ENCODE measurements around the gene SLFN14. TPM values are rescaled to one million over a fixed set of nuclear protein-coding genes. Genes with fewer than 3 reads are reported as not detected.
"Not testable (repeated sequence)": the region's sequence is repeated elsewhere in the genome, so short reads cannot be mapped to it uniquely, and the experiment has no call there.

Gene SLFN14
- polyA plus RNA-seq, 1 experiment: not detected

DNA sequence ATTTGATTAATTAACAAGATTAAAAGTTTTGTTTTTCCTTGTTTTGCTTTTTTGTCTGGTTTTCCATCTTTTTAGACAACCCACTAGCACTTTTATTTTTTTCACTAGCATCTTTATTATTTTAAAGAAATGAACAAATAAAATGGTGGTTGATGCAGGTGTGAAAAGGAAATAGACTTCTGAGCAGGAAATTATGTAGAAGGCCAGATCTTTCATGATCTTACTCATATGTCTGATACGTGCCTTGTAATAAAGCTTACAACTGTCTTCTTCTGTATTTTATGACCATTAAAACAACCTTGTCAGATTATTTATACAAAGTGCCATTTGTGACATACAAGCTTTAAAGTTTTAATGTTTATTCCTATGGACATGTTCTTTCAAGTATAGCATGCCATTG lies 29.5 kb downstream of the SLFN14 start:
- TF ChIP-seq CTCF (IDR thresholded peaks at IDR 0.05; ENCODE audit: insufficient read depth, low read depth, low read length): no peak
- POLR2A ChIA-PET: interaction anchor here (0.7 kb wide), 1 partner anchor 22 kb away, joined by 5 read pairs; no protein-coding TSS in a partner anchor
- CTCF ChIA-PET: interaction anchor here (1.5 to 14.2 kb wide), 3 partner anchors 8 to 361 kb away, joined by 4 to 195 read pairs (median 28); no protein-coding TSS in a partner anchor
- no peaks in the 10 kb centered on the region for H3K36me3 ChIP-seq (ENCODE audit: control insufficient read depth, insufficient read depth, low read length)
- H3K27me3 ChIP-seq (ENCODE audit: control insufficient read depth, insufficient read depth, low read length): no peaks in the 10 kb centered on the region
- no peak for DNase-seq (ENCODE audit: low read depth)
- no peak overlapping the region for H3K4me3 ChIP-seq (ENCODE audit: low read depth, low read length)

- ChIA-PET POLR2A (no interaction called here), CTCF (interaction anchor here (14.2 kb wide), 1 partner anchor 217 kb away, joined by 195 read pairs; no protein-coding TSS in a partner anchor)
- no peaks in the 10 kb centered on the region for H3K27me3 ChIP-seq (ENCODE audit: control insufficient read depth, insufficient read depth, low read length)
- no peak for DNase-seq (ENCODE audit: low read depth)
- no peak for TF ChIP-seq CTCF (IDR thresholded peaks at IDR 0.05; ENCODE audit: insufficient read depth, low read depth, low read length)
- no peaks in the 10 kb centered on the region for H3K36me3 ChIP-seq (ENCODE audit: control insufficient read depth, insufficient read depth, low read length)
- H3K4me3 ChIP-seq (ENCODE audit: low read depth, low read length): no peak overlapping the region
Observed at GRCh38 chr17:35529866-35530265, 30.8 kb downstream of the SLFN14 start.

DNA sequence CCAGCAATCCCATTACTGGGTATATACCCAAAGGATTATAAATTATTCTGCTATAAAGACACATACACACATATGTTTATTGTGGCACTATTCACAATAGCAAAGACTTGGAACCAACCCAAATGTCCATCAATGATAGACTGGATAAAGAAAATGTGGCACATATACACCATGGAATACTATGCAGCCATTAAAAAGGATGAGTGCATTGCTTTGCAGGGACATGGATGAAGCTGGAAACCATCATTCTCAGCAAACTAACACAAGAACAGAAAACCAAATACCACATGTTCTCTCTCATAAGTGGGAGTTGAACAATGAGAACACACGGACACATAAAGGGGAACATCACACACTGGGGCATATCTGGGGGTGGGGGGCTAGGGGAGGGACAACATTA lies 31.3 kb downstream of the SLFN14 start:
- POLR2A ChIA-PET; H3K36me3 ChIP-seq (ENCODE audit: control insufficient read depth, insufficient read depth, low read length); H3K27me3 ChIP-seq (ENCODE audit: control insufficient read depth, insufficient read depth, low read length); DNase-seq (ENCODE audit: low read depth); H3K4me3 ChIP-seq (ENCODE audit: low read depth, low read length): not testable (repeated sequence)
- CTCF ChIA-PET: interaction anchor here (14.2 kb wide), 1 partner anchor 217 kb away, joined by 195 read pairs; no protein-coding TSS in a partner anchor

GRCh38 chr17:35523296-35523695 lies 37.3 kb downstream of the SLFN14 start:
- no peak overlapping the region for H3K4me3 ChIP-seq (ENCODE audit: low read depth, low read length)
- no peak for TF ChIP-seq CTCF (IDR thresholded peaks at IDR 0.05; ENCODE audit: insufficient read depth, low read depth, low read length)
- peaks cover 1% of the 10 kb centered on the region; the same call in 1 of the 2 replicates for H3K27me3 ChIP-seq (ENCODE audit: control insufficient read depth, insufficient read depth, low read length)
- POLR2A ChIA-PET: no interaction called here
- CTCF ChIA-PET: interaction anchor here (1.9 to 2.8 kb wide), 2 partner anchors 10 to 210 kb away, joined by 6 to 14 read pairs; no protein-coding TSS in a partner anchor
- no peak for DNase-seq (ENCODE audit: low read depth)
- H3K36me3 ChIP-seq (ENCODE audit: control insufficient read depth, insufficient read depth, low read length): no peaks in the 10 kb centered on the region

DNA sequence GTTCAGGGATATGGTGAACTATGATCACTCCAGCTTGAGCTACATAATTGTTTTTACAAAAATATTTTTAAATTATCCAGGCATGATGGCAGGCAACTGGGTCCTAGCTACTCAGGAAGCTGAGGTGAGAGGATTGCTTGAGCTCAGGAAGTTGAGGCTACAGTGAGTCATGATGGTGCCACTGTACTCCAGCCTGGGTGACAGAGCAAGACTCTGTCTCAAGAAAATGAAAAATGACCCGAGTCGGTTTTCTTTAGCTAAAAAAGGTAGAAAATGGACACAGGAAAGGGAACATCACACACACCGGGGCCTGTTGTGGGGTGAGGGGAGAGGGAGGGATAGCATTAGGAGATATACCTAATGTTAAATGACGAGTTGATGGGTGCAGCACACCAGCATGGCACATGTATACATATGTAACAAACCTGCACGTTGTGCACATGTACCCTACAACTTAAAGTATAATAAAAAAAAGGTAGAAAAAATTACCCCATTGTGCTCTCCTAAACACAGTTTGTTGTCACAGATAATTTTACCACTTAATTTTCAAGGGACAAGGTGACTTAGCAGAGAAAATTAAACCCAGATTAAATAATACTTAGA lies 38.9 kb downstream of the SLFN14 start:
- H3K36me3 ChIP-seq (ENCODE audit: control insufficient read depth, insufficient read depth, low read length); DNase-seq (ENCODE audit: low read depth); H3K4me3 ChIP-seq (ENCODE audit: low read depth, low read length); POLR2A ChIA-PET; H3K27me3 ChIP-seq (ENCODE audit: control insufficient read depth, insufficient read depth, low read length): not testable (repeated sequence)
- CTCF ChIA-PET: interaction anchor here (2.0 to 2.8 kb wide), 2 partner anchors 12 to 18 kb away, joined by 5 to 14 read pairs; no protein-coding TSS in a partner anchor

DNA sequence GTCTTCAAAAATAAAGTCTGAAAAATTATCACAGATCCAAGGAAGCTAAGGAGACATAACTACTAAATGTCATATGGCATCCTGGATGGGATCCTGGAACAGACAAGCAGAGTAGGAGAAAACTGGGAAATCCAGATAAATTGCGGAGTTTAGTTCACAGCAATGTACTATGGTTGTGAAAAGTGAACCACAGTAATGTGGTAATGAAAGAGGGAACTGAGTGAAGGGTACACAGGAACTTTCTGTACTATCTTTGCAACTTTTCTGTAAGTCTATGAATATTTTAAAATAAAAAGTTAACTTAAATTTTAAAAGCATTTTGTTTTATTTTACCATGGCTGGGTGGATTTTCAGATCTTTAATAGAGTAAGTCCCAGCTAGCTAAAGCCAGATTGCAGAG lies 39.5 kb downstream of the SLFN14 start:
- peaks cover 3% of the 10 kb centered on the region; the same call in 1 of the 2 replicates for H3K27me3 ChIP-seq (ENCODE audit: control insufficient read depth, insufficient read depth, low read length)
- TF ChIP-seq CTCF (IDR thresholded peaks at IDR 0.05; ENCODE audit: insufficient read depth, low read depth, low read length): no peak
- ChIA-PET POLR2A (no interaction called here), CTCF (interaction anchor here (2.0 kb wide), 1 partner anchor 18 kb away, joined by 5 read pairs; no protein-coding TSS in a partner anchor)
- no peaks in the 10 kb centered on the region for H3K36me3 ChIP-seq (ENCODE audit: control insufficient read depth, insufficient read depth, low read length)
- H3K4me3 ChIP-seq (ENCODE audit: low read depth, low read length): no peak overlapping the region
- no peak for DNase-seq (ENCODE audit: low read depth)
